ENCODE results near the gene GFAP. TPM values are rescaled to one million over a fixed set of nuclear protein-coding genes. Genes with fewer than 3 reads are reported as not detected.

Gene GFAP
- total RNA-seq, 2 donors from 2014 or later, result 0.35 TPM; not detected in 1

DNA sequence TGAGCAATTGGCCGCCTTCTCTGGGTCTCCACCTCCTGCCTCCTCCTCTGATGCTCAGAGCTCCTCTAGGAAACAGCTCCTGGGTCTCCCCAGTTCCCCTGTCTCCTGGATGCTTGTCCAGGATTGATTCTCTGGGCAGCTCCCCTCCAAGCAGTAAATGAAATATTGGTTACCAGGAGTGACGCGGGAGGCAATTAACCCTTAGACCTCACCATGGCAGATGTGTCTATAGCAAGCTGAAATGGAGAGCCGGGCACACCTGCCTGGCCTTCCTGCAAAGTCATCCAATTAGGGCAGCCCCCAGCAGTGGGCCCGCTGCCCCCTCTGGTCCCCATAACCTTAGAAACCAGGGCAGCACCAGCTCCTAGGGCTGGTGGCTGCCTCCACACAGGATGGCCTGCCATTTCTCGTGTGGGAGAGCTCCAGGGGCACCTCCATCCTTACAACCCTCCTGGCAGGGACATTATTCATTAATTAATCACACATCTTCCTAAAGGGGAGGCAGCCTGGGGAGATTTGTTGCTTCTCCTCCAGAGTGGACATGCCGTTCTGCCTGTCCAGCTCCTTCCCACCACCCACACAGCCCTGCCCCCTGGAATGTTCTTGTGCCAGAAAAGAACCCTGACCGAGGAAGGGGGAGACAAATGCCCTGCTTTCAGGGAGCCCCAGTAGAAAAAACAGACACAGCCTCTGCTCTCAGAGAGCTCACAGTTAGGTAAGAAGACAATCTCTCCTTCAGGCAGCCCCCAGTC, 40.5 kb upstream of the GFAP start:
- Mint-ChIP-seq H3K36me3 (ENCODE audit: low read depth) (no peaks in the 10 kb centered on the region), H3K27ac (no peak overlapping the region), H3K4me3 (no peak overlapping the region), H3K9me3 (no peaks in the 10 kb centered on the region), H3K27me3 (ENCODE audit: insufficient read depth) (peaks cover 21% of the 10 kb centered on the region), H3K4me1 (peaks cover 5% of the 10 kb centered on the region)
- no peaks in the 10 kb centered on the region for H3K27me3 ChIP-seq (ENCODE audit: control insufficient read depth, insufficient read depth, low read length, poor library complexity, severe bottlenecking)
- TF ChIP-seq, protein P1, sequence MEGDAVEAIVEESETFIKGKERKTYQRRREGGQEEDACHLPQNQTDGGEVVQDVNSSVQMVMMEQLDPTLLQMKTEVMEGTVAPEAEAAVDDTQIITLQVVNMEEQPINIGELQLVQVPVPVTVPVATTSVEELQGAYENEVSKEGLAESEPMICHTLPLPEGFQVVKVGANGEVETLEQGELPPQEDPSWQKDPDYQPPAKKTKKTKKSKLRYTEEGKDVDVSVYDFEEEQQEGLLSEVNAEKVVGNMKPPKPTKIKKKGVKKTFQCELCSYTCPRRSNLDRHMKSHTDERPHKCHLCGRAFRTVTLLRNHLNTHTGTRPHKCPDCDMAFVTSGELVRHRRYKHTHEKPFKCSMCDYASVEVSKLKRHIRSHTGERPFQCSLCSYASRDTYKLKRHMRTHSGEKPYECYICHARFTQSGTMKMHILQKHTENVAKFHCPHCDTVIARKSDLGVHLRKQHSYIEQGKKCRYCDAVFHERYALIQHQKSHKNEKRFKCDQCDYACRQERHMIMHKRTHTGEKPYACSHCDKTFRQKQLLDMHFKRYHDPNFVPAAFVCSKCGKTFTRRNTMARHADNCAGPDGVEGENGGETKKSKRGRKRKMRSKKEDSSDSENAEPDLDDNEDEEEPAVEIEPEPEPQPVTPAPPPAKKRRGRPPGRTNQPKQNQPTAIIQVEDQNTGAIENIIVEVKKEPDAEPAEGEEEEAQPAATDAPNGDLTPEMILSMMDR (conservative IDR thresholded peaks at IDR 0.05), result no peak
- H3K9ac ChIP-seq (ENCODE audit: extremely low read depth, low read length, poor library complexity, severe bottlenecking), result no peak overlapping the region
- no peaks in the 10 kb centered on the region for H3K4me1 ChIP-seq (ENCODE audit: control insufficient read depth, insufficient read depth, low read length)
- H3K27ac ChIP-seq (ENCODE audit: low read depth, low read length), result no peak overlapping the region
- WGBS, 2 experiments (ENCODE audit: insufficient coverage in 1 of 2, insufficient read length in 1 of 2), result 84 to 91% methylated on average over 5 to 8 of the region's 8 CpGs
- DNase-seq, result peak; percentile 38
- no peaks in the 10 kb centered on the region for H3K9me3 ChIP-seq (ENCODE audit: control insufficient read depth, low read length)
- no peaks in the 10 kb centered on the region for H3K36me3 ChIP-seq (ENCODE audit: control insufficient read depth, insufficient read depth, low read length)
- H3K4me3 ChIP-seq (ENCODE audit: low read length), result no peak overlapping the region

DNA sequence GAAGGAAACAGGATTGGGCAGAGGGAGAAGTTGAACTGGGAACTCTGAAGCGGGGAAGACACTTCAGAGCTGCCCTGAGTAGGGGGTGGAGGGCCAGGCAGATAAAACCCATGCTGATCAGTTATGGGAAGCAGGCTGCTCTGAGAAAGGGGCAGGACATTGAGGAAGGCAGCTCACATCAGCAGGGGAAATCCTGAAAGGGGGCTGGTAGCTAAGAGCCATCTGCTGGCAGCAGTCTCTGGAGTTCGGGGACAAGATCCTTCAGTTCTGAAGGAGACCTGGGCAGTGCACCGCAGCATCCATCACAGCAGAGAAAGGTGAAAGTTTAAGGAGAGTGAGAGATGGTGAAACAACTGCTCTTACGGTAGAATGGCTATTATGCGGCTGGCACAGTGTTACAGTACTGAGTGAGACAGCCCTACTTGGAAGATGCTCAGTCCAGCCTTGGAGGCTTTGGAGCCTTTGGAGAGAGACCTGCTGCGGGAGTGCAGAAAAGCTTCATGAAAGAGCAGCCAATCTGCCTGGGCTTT, 37.7 kb upstream of the GFAP start:
- H3K27me3 ChIP-seq (ENCODE audit: control insufficient read depth, insufficient read depth, low read length, poor library complexity, severe bottlenecking), result peaks cover 6% of the 10 kb centered on the region
- Mint-ChIP-seq H3K27me3 (ENCODE audit: insufficient read depth) (peaks cover 16% of the 10 kb centered on the region), H3K4me3 (no peak overlapping the region), H3K27ac (no peak overlapping the region), H3K9me3 (no peaks in the 10 kb centered on the region), H3K4me1 (peaks cover 5% of the 10 kb centered on the region), H3K36me3 (ENCODE audit: low read depth) (no peaks in the 10 kb centered on the region)
- no peaks in the 10 kb centered on the region for H3K4me1 ChIP-seq (ENCODE audit: control insufficient read depth, insufficient read depth, low read length)
- peak; percentile 82 for DNase-seq
- no peak overlapping the region for H3K27ac ChIP-seq (ENCODE audit: low read depth, low read length)
- H3K36me3 ChIP-seq (ENCODE audit: control insufficient read depth, insufficient read depth, low read length), result no peaks in the 10 kb centered on the region
- TF ChIP-seq, protein P1 (conservative IDR thresholded peaks at IDR 0.05), result peak; percentile 46
- WGBS, 2 experiments (ENCODE audit: insufficient coverage in 1 of 2, insufficient read length in 1 of 2), result 70 to 77% methylated on average over 6 of the region's 6 CpGs
- H3K9me3 ChIP-seq (ENCODE audit: control insufficient read depth, low read length), result no peaks in the 10 kb centered on the region
- H3K9ac ChIP-seq (ENCODE audit: extremely low read depth, low read length, poor library complexity, severe bottlenecking), result no peak overlapping the region
- no peak overlapping the region for H3K4me3 ChIP-seq (ENCODE audit: low read length)

DNA sequence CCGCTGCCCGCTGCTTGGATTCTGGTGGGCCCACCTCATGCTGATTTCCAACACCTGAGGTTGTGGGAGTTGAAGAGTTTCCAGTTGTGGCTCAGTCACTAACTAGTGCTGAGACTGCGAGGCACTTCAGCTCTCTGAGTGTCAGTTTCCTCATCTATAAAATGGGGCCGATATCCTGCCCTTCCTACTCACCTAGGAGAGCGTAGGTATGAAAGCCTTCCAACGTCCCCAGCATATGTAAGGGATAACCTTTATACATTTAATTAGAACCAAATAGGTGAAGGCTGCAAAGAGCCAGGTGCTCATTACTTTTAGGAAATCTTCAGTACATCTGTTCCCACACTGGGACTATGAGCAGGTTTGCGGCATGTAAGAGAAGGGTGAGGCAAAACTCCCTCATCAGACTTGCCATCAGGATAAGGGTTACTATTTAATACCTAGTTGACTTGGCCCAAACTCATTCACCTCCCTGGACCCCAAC, 33.1 kb upstream of the GFAP start:
- Mint-ChIP-seq H3K4me3 (peak overlapping the region; percentile 91), H3K27ac (no peak overlapping the region), H3K9me3 (no peaks in the 10 kb centered on the region), H3K36me3 (ENCODE audit: low read depth) (peaks cover 13% of the 10 kb centered on the region), H3K27me3 (ENCODE audit: insufficient read depth) (peaks cover 5% of the 10 kb centered on the region), H3K4me1 (peaks cover 6% of the 10 kb centered on the region)
- H3K36me3 ChIP-seq (ENCODE audit: control insufficient read depth, insufficient read depth, low read length), result peaks cover 16% of the 10 kb centered on the region
- no peak for DNase-seq
- H3K4me1 ChIP-seq (ENCODE audit: control insufficient read depth, insufficient read depth, low read length), result no peaks in the 10 kb centered on the region
- no peaks in the 10 kb centered on the region for H3K9me3 ChIP-seq (ENCODE audit: control insufficient read depth, low read length)
- H3K27me3 ChIP-seq (ENCODE audit: control insufficient read depth, insufficient read depth, low read length, poor library complexity, severe bottlenecking), result peaks cover 6% of the 10 kb centered on the region
- TF ChIP-seq, protein P1 (conservative IDR thresholded peaks at IDR 0.05), result no peak
- WGBS, 2 experiments (ENCODE audit: insufficient coverage in 1 of 2, insufficient read length in 1 of 2), result 90 to 100% methylated on average over 2 to 7 of the region's 7 CpGs
- peak overlapping the region; percentile 2 for H3K9ac ChIP-seq (ENCODE audit: extremely low read depth, low read length, poor library complexity, severe bottlenecking)
- no peak overlapping the region for H3K27ac ChIP-seq (ENCODE audit: low read depth, low read length)
- H3K4me3 ChIP-seq (ENCODE audit: low read length), result peak overlapping the region; percentile 80
